Heart left ventricle (tissue), 13 donors: Measurements from ENCODE around the gene SHE.

Source experiments
- POLR2A ChIP-seq, 2 donors: fragments of 450-650 bp; IDR thresholded peaks; one replicate each; pipeline ENCODE4 v1.6.1; 2017; ENCODE audit warnings: antibody characterized with exemption in 2 of 2, mild to moderate bottlenecking in 2 of 2, moderate library complexity in 2 of 2
- TF ChIP-seq, protein P1 (sequence below), 12 donors: fragments of 200-600 bp; sonication (generic) in 4 of 12; IDR thresholded peaks; one replicate each; pipeline versions ENCODE4 v1.5.0 to v1.8.0; 2018 to 2022; ENCODE audit warnings: antibody characterized with exemption in 12 of 12, mild to moderate bottlenecking in 5 of 12
- donor health status: ischemic (EF 13 %, LVEDD 7.1; RV severe dilation, severe dysfunction).
- donor health status: DM: no; HTN: yes; CAD: no.
- donor health status: DM: no; HTN: no; CAD: no.
- donor health status: ischemic (EF 25% LVEDD 6.9; RV normal size, moderate dysfunction).
- donor health status: ischemic (EF 25% LVEDD 5.7; RV mildly dilated, moderate dysfunction).
- donor health status: ischemic (EF 35%, LVEDD 5.7; RV mildly dilated, moderate dysfunction).
- donor health status: nonischemic (EF 11% LVEDD 7.7; RV severe dilation, severe dysfunction).
- donor health status: DM: yes; HTN: yes; CAD: no.
- donor health status: PGD.
- donor health status: ischemic (EF 29% LVEDD 5.4; RV normal size, mild dysfunction).
- donor health status: nonischemic (EF 23%, LVEDD 6.1; RV moderate dilation, normal function).

DNA sequence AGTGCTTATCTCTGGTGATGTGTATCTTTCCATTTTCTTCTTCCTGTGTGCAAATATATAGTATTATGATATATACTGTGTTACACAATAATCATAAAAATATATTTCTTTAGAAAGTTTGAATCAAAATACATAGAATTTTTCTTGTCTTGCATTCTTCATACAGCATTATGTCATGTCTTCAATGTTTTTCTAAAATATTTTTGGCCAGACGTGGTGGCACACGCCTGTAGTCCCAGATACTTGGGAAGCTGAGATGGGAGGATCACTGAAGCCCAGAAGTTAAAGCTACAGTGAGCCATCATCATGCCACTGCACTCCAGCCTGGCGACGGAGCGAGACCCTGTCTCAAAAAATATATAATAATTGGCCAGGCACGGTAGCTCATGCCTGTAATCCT lies 55.4 kb downstream of the SHE start:
- TF ChIP-seq POLR2A (IDR thresholded peaks at IDR 0.05): no peak
- TF ChIP-seq, protein P1, sequence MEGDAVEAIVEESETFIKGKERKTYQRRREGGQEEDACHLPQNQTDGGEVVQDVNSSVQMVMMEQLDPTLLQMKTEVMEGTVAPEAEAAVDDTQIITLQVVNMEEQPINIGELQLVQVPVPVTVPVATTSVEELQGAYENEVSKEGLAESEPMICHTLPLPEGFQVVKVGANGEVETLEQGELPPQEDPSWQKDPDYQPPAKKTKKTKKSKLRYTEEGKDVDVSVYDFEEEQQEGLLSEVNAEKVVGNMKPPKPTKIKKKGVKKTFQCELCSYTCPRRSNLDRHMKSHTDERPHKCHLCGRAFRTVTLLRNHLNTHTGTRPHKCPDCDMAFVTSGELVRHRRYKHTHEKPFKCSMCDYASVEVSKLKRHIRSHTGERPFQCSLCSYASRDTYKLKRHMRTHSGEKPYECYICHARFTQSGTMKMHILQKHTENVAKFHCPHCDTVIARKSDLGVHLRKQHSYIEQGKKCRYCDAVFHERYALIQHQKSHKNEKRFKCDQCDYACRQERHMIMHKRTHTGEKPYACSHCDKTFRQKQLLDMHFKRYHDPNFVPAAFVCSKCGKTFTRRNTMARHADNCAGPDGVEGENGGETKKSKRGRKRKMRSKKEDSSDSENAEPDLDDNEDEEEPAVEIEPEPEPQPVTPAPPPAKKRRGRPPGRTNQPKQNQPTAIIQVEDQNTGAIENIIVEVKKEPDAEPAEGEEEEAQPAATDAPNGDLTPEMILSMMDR (IDR thresholded peaks at IDR 0.05): no peak
